Measurements from ENCODE around the gene SLC12A7.
"Not testable (repeated sequence)": the region's sequence is repeated elsewhere in the genome, so short reads cannot be mapped to it uniquely, and the experiment has no call there.

SLC12A7 gene

GRCh38 chr5:1088031-1088430 is 23.8 kb downstream of the SLC12A7 start:
- no peak for TF ChIP-seq CTCF (conservative IDR thresholded peaks at IDR 0.05)
- no peak overlapping the region for H3K27ac ChIP-seq

- TF ChIP-seq ZFX (IDR thresholded peaks at IDR 0.05), result no peak
- H3K27ac ChIP-seq, result no peak overlapping the region
Observed at GRCh38 chr5:1087428-1087827, 24.4 kb downstream of the SLC12A7 start.

DNA sequence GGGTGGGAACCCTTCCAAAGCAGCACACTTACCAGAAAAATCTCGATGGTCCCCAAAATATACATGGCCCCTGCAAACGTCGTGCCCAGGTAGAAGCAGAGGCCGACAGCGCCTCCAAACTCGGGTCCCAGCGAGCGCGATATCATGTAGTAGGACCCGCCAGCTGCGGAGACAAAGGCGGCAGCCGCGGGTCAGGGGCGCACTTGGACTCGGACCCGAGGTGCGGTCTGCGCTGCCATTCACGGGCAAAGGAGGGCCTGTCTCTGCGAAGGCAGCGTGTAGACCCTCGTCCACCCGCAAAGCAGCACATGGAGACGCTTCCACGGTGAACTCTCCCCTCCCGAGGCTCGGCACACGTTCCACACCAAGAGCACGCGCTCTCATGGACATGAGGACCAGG is 25.0 kb downstream of the SLC12A7 start:
- H3K27ac ChIP-seq, result no peak overlapping the region
- TF ChIP-seq CTCF (conservative IDR thresholded peaks at IDR 0.05) (no peak), ZFX (IDR thresholded peaks at IDR 0.05) (no peak)

GRCh38 chr5:1086137-1086536 is 25.7 kb downstream of the SLC12A7 start:
- TF ChIP-seq ZFX (IDR thresholded peaks at IDR 0.05), result no peak
- TF ChIP-seq CTCF (conservative IDR thresholded peaks at IDR 0.05), result no peak
- H3K27ac ChIP-seq, result no peak overlapping the region

GRCh38 chr5:1085391-1085790 is 26.5 kb downstream of the SLC12A7 start:
- TF ChIP-seq CTCF (conservative IDR thresholded peaks at IDR 0.05) (no peak), ZFX (IDR thresholded peaks at IDR 0.05) (no peak)
- H3K27ac ChIP-seq, result no peak overlapping the region

DNA sequence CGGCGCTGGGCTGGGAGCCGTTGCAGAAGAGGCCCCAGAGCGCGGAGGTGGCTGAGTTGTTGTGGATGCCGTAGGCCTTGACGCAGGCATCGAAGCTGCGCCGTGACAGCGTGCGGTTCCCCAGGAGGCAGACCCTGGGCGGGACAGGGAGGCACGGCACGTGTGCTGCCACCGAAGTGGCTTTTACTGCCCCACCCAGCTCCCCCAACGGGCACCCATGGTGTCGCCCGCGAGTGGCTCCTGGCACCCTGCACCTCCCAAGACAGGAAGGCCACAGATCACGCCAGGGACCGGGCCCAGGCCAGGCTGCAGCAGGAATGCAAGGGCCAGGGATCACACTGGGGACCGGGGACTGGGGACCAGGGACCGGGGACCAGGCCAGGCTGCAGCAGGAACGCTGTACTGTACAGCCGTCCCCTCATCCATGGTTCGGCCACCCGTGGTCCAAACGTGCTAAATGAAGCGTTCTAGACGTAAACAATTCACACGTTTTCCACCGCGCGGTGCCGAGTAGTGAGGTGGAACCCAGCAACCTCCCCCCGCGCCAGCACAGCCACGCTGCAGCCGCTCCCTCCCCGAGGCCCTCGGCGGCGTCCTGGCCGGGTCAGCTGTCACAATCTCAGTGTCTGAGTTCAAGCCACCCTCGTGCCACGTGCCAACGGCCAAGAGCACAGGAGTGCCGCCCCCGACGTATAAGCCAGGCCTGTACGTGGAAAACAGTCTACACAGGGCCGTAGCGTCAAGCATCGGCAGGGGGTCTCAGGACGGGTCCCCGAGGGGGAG is 27.8 kb downstream of the SLC12A7 start:
- no peak overlapping the region for H3K27ac ChIP-seq
- TF ChIP-seq ZFX (IDR thresholded peaks at IDR 0.05) (no peak), CTCF (conservative IDR thresholded peaks at IDR 0.05) (no peak)

- H3K27ac ChIP-seq, result not testable (repeated sequence)
Observed at GRCh38 chr5:1083026-1083425, 28.8 kb downstream of the SLC12A7 start.

DNA sequence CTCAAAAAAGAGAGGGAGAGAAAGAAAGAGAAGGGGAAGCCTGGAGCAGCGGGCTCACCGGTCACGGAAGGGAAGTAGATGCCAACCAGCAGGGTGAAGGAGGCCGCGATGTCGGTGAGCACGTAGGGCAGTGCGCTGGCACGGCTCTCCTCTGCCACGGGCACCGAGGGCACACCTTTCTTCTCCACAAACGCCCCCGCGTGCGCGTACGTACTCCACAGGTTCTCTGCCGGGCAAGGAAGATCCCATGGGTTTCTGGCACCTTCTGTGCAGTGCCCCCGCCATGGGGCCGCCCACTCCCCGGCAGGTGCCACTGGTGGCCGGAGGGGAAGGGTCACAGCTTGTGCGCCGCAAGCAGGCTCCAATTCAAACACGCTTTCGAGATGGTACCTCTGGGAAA is 30.3 kb downstream of the SLC12A7 start:
- H3K27ac ChIP-seq, result no peak overlapping the region
- TF ChIP-seq ZFX (IDR thresholded peaks at IDR 0.05), result no peak
- no peak for TF ChIP-seq CTCF (conservative IDR thresholded peaks at IDR 0.05)
